ENCODE measurements around the gene MITF. TPM values are rescaled to one million over a fixed set of nuclear protein-coding genes. Genes with fewer than 3 reads are reported as not detected.

The MITF gene
- total RNA-seq, 1 donor = 11.6 TPM

GRCh38 chr3:69878254-69878653 is 139.0 kb downstream of the MITF start:
- H3K36me3 ChIP-seq (ENCODE audit: insufficient read depth, low read length) = no peaks in the 10 kb centered on the region
- no peaks in the 10 kb centered on the region for H3K9me3 ChIP-seq (ENCODE audit: low read depth, low read length)
- H2AFZ ChIP-seq (ENCODE audit: low read length) = no peak overlapping the region
- no peak for TF ChIP-seq CTCF (IDR thresholded peaks at IDR 0.05; ENCODE audit: extremely low read depth, low read depth, low read length)
- no peak overlapping the region for H3K27ac ChIP-seq (ENCODE audit: low read depth, low read length)
- H4K20me1 ChIP-seq (ENCODE audit: insufficient read depth, low read length) = no peaks in the 10 kb centered on the region
- H3K4me2 ChIP-seq (ENCODE audit: insufficient read depth, low read length) = no peak overlapping the region
- DNase-seq (ENCODE audit: insufficient read length, low spot score, missing footprints) = no peak
- H3K79me2 ChIP-seq (ENCODE audit: insufficient read depth, low read length) = no peaks in the 10 kb centered on the region
- no peaks in the 10 kb centered on the region for H3K27me3 ChIP-seq (ENCODE audit: insufficient read depth, low read length)
- H3K4me1 ChIP-seq (ENCODE audit: insufficient read depth, low read length) = no peaks in the 10 kb centered on the region
- H3K4me3 ChIP-seq (ENCODE audit: insufficient read depth, low read length) = no peak overlapping the region

- no peak overlapping the region for H3K27ac ChIP-seq (ENCODE audit: low read depth, low read length)
- no peaks in the 10 kb centered on the region for H3K27me3 ChIP-seq (ENCODE audit: insufficient read depth, low read length)
- no peak for DNase-seq (ENCODE audit: insufficient read length, low spot score, missing footprints)
Observed at GRCh38 chr3:69879051-69879450, 139.8 kb downstream of the MITF start.

GRCh38 chr3:69880069-69880640 is 140.9 kb downstream of the MITF start:
- Histone ChIP-seq H3K4me1 (ENCODE audit: insufficient read depth, low read length) (no peaks in the 10 kb centered on the region), H3K4me3 (ENCODE audit: insufficient read depth, low read length) (no peak overlapping the region), H3K9me3 (ENCODE audit: low read depth, low read length) (no peaks in the 10 kb centered on the region), H3K4me2 (ENCODE audit: insufficient read depth, low read length) (no peak overlapping the region), H3K27me3 (ENCODE audit: insufficient read depth, low read length) (no peaks in the 10 kb centered on the region), H2AFZ (ENCODE audit: low read length) (no peak overlapping the region), H3K36me3 (ENCODE audit: insufficient read depth, low read length) (no peaks in the 10 kb centered on the region), H3K27ac (ENCODE audit: low read depth, low read length) (no peak overlapping the region), H4K20me1 (ENCODE audit: insufficient read depth, low read length) (peaks cover 4% of the 10 kb centered on the region), H3K79me2 (ENCODE audit: insufficient read depth, low read length) (no peaks in the 10 kb centered on the region)
- DNase-seq (ENCODE audit: insufficient read length, low spot score, missing footprints) = no peak
- no peak for TF ChIP-seq CTCF (IDR thresholded peaks at IDR 0.05; ENCODE audit: extremely low read depth, low read depth, low read length)

More at GRCh38 chr3:69879051-69879450, 139.8 kb downstream of the MITF start:
- H2AFZ ChIP-seq (ENCODE audit: low read length) = no peak overlapping the region
- peaks cover 4% of the 10 kb centered on the region for H4K20me1 ChIP-seq (ENCODE audit: insufficient read depth, low read length)
- H3K36me3 ChIP-seq (ENCODE audit: insufficient read depth, low read length) = no peaks in the 10 kb centered on the region
- H3K9me3 ChIP-seq (ENCODE audit: low read depth, low read length) = no peaks in the 10 kb centered on the region
- TF ChIP-seq CTCF (IDR thresholded peaks at IDR 0.05; ENCODE audit: extremely low read depth, low read depth, low read length) = no peak
- no peaks in the 10 kb centered on the region for H3K4me1 ChIP-seq (ENCODE audit: insufficient read depth, low read length)
- H3K4me3 ChIP-seq (ENCODE audit: insufficient read depth, low read length) = no peak overlapping the region
- no peak overlapping the region for H3K4me2 ChIP-seq (ENCODE audit: insufficient read depth, low read length)
- no peaks in the 10 kb centered on the region for H3K79me2 ChIP-seq (ENCODE audit: insufficient read depth, low read length)

GRCh38 chr3:69881051-69881450 is 141.8 kb downstream of the MITF start:
- Histone ChIP-seq H4K20me1 (ENCODE audit: insufficient read depth, low read length) (peaks cover 4% of the 10 kb centered on the region), H3K27ac (ENCODE audit: low read depth, low read length) (no peak overlapping the region), H3K4me1 (ENCODE audit: insufficient read depth, low read length) (no peaks in the 10 kb centered on the region), H3K27me3 (ENCODE audit: insufficient read depth, low read length) (no peaks in the 10 kb centered on the region), H3K4me3 (ENCODE audit: insufficient read depth, low read length) (no peak overlapping the region), H3K79me2 (ENCODE audit: insufficient read depth, low read length) (no peaks in the 10 kb centered on the region), H3K36me3 (ENCODE audit: insufficient read depth, low read length) (no peaks in the 10 kb centered on the region), H3K4me2 (ENCODE audit: insufficient read depth, low read length) (no peak overlapping the region), H2AFZ (ENCODE audit: low read length) (no peak overlapping the region), H3K9me3 (ENCODE audit: low read depth, low read length) (no peaks in the 10 kb centered on the region)
- DNase-seq (ENCODE audit: insufficient read length, low spot score, missing footprints) = no peak
- TF ChIP-seq CTCF (IDR thresholded peaks at IDR 0.05; ENCODE audit: extremely low read depth, low read depth, low read length) = no peak

All from osteoblast (primary cell).